Caco-2 (cell line): ENCODE results near the gene DTWD2. TPM values are rescaled to one million over a fixed set of nuclear protein-coding genes. Genes with fewer than 3 reads are reported as not detected.
"Not testable (repeated sequence)": the region's sequence is repeated elsewhere in the genome, so short reads cannot be mapped to it uniquely, and the experiment has no call there.

ENCODE experiments used
- BruUV-seq: library from RNA; stranded (reverse); fragments of 400-500 nt; replicated peaks from 2 replicates; lab custom pipeline; 2021; lab: Mats Ljungman, UMichigan
- CTCF ChIA-PET: fragments of 300-600 bp; sonication (Branson Sonifier 250); formaldehyde crosslinking; loops from one replicate; lab custom pipeline; 2022; ENCODE audit warnings: antibody characterized with exemption; lab: Charles Lee
- POLR2A ChIA-PET: fragments of 300-600 bp; sonication (Branson Sonifier 250); formaldehyde crosslinking; loops from one replicate; lab custom pipeline; 2022; ENCODE audit warnings: antibody characterized with exemption; lab: Charles Lee
- DNase-seq, 2 experiments: peaks; one replicate each; pipeline versions ENCODE4 v3.0.0 to v3.0.0-alpha.2; 2020 to 2022
- H3K27me3 ChIP-seq: replicated peaks from 2 replicates; pipeline ENCODE4 v1.6.0; 2011; ENCODE audit warnings: low read length; ENCODE audit not compliant: control insufficient read depth, insufficient read depth
- H3K36me3 ChIP-seq: 2 replicates; pipeline ENCODE4 v1.5.1; 2011; ENCODE audit warnings: low read length; ENCODE audit not compliant: control insufficient read depth, insufficient read depth
- H3K4me1 ChIP-seq: fragments of 250-450 bp; sonication (Bioruptor Pico); 2 replicates; pipeline ENCODE4 v1.5.1; 2020; ENCODE audit warnings: mild to moderate bottlenecking
- H3K4me3 ChIP-seq: 2 replicates; pipeline ENCODE4 v1.5.1; 2011; ENCODE audit warnings: low read depth, mild to moderate bottlenecking, control low read depth, low read length
- H3K9me3 ChIP-seq: fragments of 250-450 bp; sonication (Bioruptor Pico); 2 replicates; pipeline ENCODE4 v1.5.1; 2020; ENCODE audit warnings: mild to moderate bottlenecking, moderate library complexity
- H3K27ac Mint-ChIP-seq: one replicate; pipeline ENCODE4 v1.8.0; 2022; ENCODE audit warnings: mixed read lengths; ENCODE audit not compliant: unreplicated experiment
- H3K27me3 Mint-ChIP-seq: one replicate; pipeline ENCODE4 v1.8.0; 2022; ENCODE audit warnings: mixed read lengths; ENCODE audit not compliant: insufficient read depth, unreplicated experiment
- H3K36me3 Mint-ChIP-seq: one replicate; pipeline ENCODE4 v1.8.0; 2022; ENCODE audit warnings: mild to moderate bottlenecking, mixed read lengths; ENCODE audit not compliant: insufficient read depth, unreplicated experiment
- H3K4me1 Mint-ChIP-seq: one replicate; pipeline ENCODE4 v1.8.0; 2022; ENCODE audit warnings: low read depth, mixed read lengths; ENCODE audit not compliant: unreplicated experiment
- H3K4me3 Mint-ChIP-seq: one replicate; pipeline ENCODE4 v1.8.0; 2022; ENCODE audit warnings: mild to moderate bottlenecking, moderate library complexity, mixed read lengths; ENCODE audit not compliant: unreplicated experiment
- H3K9me3 Mint-ChIP-seq: one replicate; pipeline ENCODE4 v1.8.0; 2022; ENCODE audit warnings: mixed read lengths; ENCODE audit not compliant: unreplicated experiment
- intact Hi-C: fragments of 100-400 bp; cut with micrococcal nuclease; formaldehyde crosslinking; loops from one replicate; pipeline ENCODE4 v1.10.0; 2022; ENCODE audit not compliant: unreplicated experiment
- total RNA-seq: library from RNA; stranded (reverse); gene quantifications from 2 replicates; pipeline ENCODE4 v1.2.3, GENCODE V29; 2022
- TF ChIP-seq, protein P1 (sequence below), 2 experiments: fragments of 200-600 bp in 1 of 2; IDR thresholded peaks; 1 replicate in 1 of 2; 2 replicates in 1 of 2; pipeline versions ENCODE4 v1.5.1 to v1.8.0; 2011 to 2022; ENCODE audit warnings: antibody characterized with exemption in 1 of 2, control low read depth in 1 of 2, inconsistent platforms in 1 of 2, low read depth in 1 of 2, low read length in 1 of 2, mild to moderate bottlenecking in 1 of 2, moderate library complexity in 1 of 2; ENCODE audit not compliant: insufficient read depth in 1 of 2, severe bottlenecking in 1 of 2, unreplicated experiment in 1 of 2

The DTWD2 gene
- total RNA-seq, 1 experiment from 2014 or later: 5.6 TPM

DNA sequence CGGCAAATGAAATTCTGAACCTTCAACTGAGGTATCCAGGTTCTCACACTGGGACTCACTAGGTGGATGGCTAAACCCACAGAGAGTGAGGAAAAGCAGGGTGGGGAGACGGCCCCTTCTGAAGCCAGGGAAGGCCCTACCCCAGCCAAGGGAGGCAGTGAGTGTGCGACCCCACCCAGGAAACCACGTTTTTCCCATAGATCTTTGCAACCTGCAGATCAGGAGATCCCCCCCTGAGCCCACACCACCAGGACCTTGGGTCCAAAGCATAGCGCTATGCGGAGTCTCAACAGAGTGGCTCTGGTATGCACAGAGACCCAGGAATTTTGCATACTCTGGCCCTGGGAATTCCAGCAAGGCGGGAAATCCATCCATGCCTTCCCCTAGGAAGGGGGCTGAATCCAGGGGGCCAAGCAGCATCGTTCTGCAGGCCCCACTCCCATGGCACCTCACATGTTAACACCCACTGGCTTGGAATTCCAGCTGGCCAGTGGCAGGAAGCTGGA lies 19.9 kb downstream of the DTWD2 start:
- Mint-ChIP-seq H3K4me1 (no peaks in the 10 kb centered on the region), H3K27ac (no peak overlapping the region), H3K4me3 (no peak overlapping the region), H3K36me3 (no peaks in the 10 kb centered on the region), H3K27me3 (no peaks in the 10 kb centered on the region), H3K9me3 (peaks cover 3% of the 10 kb centered on the region)
- ChIA-PET POLR2A (no interaction called here), CTCF (no interaction called here)
- no peaks in the 10 kb centered on the region for H3K27me3 ChIP-seq
- H3K4me3 ChIP-seq: no peak overlapping the region
- H3K4me1 ChIP-seq: no peaks in the 10 kb centered on the region
- intact Hi-C loops: no loop called here
- DNase-seq: no peak
- no TSS peak for BruUV-seq
- H3K9me3 ChIP-seq: no peaks in the 10 kb centered on the region
- no peaks in the 10 kb centered on the region for H3K36me3 ChIP-seq
- TF ChIP-seq, protein P1, sequence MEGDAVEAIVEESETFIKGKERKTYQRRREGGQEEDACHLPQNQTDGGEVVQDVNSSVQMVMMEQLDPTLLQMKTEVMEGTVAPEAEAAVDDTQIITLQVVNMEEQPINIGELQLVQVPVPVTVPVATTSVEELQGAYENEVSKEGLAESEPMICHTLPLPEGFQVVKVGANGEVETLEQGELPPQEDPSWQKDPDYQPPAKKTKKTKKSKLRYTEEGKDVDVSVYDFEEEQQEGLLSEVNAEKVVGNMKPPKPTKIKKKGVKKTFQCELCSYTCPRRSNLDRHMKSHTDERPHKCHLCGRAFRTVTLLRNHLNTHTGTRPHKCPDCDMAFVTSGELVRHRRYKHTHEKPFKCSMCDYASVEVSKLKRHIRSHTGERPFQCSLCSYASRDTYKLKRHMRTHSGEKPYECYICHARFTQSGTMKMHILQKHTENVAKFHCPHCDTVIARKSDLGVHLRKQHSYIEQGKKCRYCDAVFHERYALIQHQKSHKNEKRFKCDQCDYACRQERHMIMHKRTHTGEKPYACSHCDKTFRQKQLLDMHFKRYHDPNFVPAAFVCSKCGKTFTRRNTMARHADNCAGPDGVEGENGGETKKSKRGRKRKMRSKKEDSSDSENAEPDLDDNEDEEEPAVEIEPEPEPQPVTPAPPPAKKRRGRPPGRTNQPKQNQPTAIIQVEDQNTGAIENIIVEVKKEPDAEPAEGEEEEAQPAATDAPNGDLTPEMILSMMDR (IDR thresholded peaks at IDR 0.05; ENCODE audit: insufficient read depth in 1 of 2, low read depth in 1 of 2, low read length in 1 of 2, severe bottlenecking in 1 of 2, unreplicated experiment in 1 of 2): no peak

DNA sequence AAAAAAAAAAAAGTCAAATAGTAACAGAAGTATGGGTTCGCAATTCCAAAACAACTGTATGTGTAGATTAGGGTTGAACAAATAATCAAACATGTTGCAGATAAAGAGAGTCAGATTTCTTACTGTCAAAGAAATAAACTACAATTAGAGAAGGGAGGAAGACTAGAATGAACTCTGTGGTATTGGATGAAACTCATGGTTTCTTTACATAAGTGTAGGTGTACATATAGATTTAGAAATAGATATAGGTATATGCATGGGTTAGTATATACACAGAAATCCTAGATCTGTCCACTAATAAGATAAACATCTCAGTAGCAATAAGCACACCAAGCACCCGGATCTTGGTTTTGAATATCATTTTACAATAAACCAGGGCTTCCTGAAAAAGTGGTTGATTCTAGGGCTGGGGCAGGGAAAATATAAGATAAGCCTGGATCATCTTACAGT lies 21.3 kb downstream of the DTWD2 start:
- H3K9me3 ChIP-seq: no peaks in the 10 kb centered on the region
- no peaks in the 10 kb centered on the region for H3K9me3 Mint-ChIP-seq
- no peaks in the 10 kb centered on the region for H3K36me3 Mint-ChIP-seq
- no peaks in the 10 kb centered on the region for H3K36me3 ChIP-seq
- H3K27me3 Mint-ChIP-seq: no peaks in the 10 kb centered on the region
- no peak overlapping the region for H3K4me3 Mint-ChIP-seq
- POLR2A ChIA-PET: no interaction called here
- CTCF ChIA-PET: no interaction called here
- no peak overlapping the region for H3K4me3 ChIP-seq
- BruUV-seq: no TSS peak
- no peaks in the 10 kb centered on the region for H3K4me1 Mint-ChIP-seq
- intact Hi-C loops: no loop called here
- no peak for DNase-seq
- H3K4me1 ChIP-seq: no peaks in the 10 kb centered on the region
- TF ChIP-seq, protein P1 (IDR thresholded peaks at IDR 0.05; ENCODE audit: insufficient read depth in 1 of 2, low read depth in 1 of 2, low read length in 1 of 2, severe bottlenecking in 1 of 2, unreplicated experiment in 1 of 2): no peak
- H3K27ac Mint-ChIP-seq: no peak overlapping the region
- no peaks in the 10 kb centered on the region for H3K27me3 ChIP-seq

DNA sequence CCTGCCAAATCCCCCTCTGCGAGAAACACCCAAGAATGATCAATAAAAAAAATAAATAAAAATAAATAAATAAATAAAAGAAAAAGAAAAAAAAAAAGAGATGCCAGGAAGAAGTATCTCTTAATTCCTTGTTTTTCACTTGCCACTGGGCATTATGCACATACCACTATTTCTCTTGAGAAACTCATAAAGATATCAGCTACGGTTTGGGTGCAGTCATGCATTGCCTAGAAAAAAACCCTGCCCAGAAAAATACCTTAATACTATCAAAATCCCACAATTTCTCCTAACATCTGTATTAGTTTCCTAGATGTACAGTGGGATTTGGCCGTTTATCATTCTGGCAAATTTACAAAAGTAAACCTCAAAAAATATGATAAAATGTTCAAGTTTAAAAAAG lies 22.5 kb downstream of the DTWD2 start:
- Histone ChIP-seq H3K4me3 (no peak overlapping the region), H3K9me3 (no peaks in the 10 kb centered on the region), H3K27me3 (no peaks in the 10 kb centered on the region), H3K4me1 (no peaks in the 10 kb centered on the region), H3K36me3 (no peaks in the 10 kb centered on the region)
- no peak for DNase-seq
- Mint-ChIP-seq H3K4me1 (no peaks in the 10 kb centered on the region), H3K36me3 (no peaks in the 10 kb centered on the region), H3K4me3 (no peak overlapping the region), H3K9me3 (no peaks in the 10 kb centered on the region), H3K27ac (no peak overlapping the region), H3K27me3 (no peaks in the 10 kb centered on the region)
- intact Hi-C loops: no loop called here
- no TSS peak for BruUV-seq
- ChIA-PET POLR2A (no interaction called here), CTCF (no interaction called here)
- TF ChIP-seq, protein P1 (IDR thresholded peaks at IDR 0.05; ENCODE audit: insufficient read depth in 1 of 2, low read depth in 1 of 2, low read length in 1 of 2, severe bottlenecking in 1 of 2, unreplicated experiment in 1 of 2): no peak

DNA sequence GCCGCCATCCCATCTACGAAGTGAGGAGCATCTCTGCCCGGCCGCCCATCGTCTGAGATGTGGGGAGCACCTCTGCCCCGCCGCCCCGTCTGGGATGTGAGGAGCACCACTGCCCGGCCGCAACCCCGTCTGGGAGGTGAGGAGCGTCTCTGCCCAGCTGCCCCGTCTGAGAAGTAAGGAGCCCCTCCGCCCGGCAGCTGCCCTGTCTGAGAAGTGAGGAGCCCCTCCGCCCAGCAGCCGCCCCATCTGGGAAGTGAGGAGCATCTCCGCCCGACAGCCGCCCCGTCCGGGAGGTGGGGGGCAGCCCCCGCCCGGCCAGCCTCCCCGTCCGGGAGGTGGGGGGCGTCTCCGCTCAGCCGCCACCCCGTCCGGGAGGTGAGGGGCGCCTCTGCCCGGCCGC lies 23.4 kb downstream of the DTWD2 start:
- H3K36me3 Mint-ChIP-seq, H3K27ac Mint-ChIP-seq, H3K27me3 ChIP-seq, H3K9me3 ChIP-seq, H3K27me3 Mint-ChIP-seq, BruUV-seq, CTCF ChIA-PET, POLR2A ChIA-PET, H3K36me3 ChIP-seq, H3K4me1 Mint-ChIP-seq, H3K4me3 Mint-ChIP-seq, H3K4me1 ChIP-seq, intact Hi-C loops, H3K4me3 ChIP-seq, DNase-seq, H3K9me3 Mint-ChIP-seq: not testable (repeated sequence)

DNA sequence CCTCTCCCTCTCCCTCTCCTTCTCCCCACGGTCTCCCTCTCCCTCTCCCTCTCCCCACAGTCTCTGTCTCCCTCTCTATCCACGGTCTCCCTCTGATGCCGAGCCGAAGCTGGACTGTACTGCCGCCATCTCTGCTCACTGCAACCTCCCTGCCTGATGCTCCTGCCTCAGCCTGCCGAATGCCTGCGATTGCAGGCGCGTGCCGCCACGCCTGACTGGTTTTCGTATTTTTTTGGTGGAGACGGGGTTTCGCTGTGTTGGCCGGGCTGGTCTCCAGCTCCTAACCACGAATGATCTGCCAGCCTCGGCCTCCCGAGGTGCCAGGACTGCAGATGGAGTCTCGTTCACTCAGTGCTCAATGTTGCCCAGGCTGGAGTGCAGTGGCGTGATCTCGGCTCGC lies 24.0 kb downstream of the DTWD2 start:
- H3K4me1 Mint-ChIP-seq, H3K27me3 ChIP-seq, H3K9me3 Mint-ChIP-seq, intact Hi-C loops, DNase-seq, H3K4me3 Mint-ChIP-seq, H3K27ac Mint-ChIP-seq, H3K9me3 ChIP-seq, H3K36me3 Mint-ChIP-seq, H3K36me3 ChIP-seq, H3K27me3 Mint-ChIP-seq, H3K4me1 ChIP-seq, CTCF ChIA-PET, H3K4me3 ChIP-seq, BruUV-seq, POLR2A ChIA-PET: not testable (repeated sequence)
